BLaER1 treated with 17β-estradiol and CSF1 and Interleukin-3, amounts not matched to agents 10 nM and 100 nM (cell line): Measurements from ENCODE around the gene TSPAN17.
"Not testable (repeated sequence)": the region's sequence is repeated elsewhere in the genome, so short reads cannot be mapped to it uniquely, and the experiment has no call there.

ENCODE experiments used
- H3K27ac ChIP-seq, 11 experiments: shearing (Covaris generic); formaldehyde crosslinking; 2 replicates each; pipeline ENCODE4 v1.8.1; 2022
- H3K27me3 ChIP-seq, 11 experiments: shearing (Covaris generic); formaldehyde crosslinking; 2 replicates each; pipeline ENCODE4 v1.8.1; 2022
- H3K36me3 ChIP-seq, 11 experiments: shearing (Covaris generic); formaldehyde crosslinking; 2 replicates each; pipeline ENCODE4 v1.8.1; 2022
- H3K4me1 ChIP-seq, 10 experiments: shearing (Covaris generic); formaldehyde crosslinking; 2 replicates each; pipeline ENCODE4 v1.8.1; 2022
- H3K4me2 ChIP-seq, 11 experiments: shearing (Covaris generic); formaldehyde crosslinking; 2 replicates each; pipeline ENCODE4 v1.8.1; 2022
- H3K4me3 ChIP-seq, 10 experiments: shearing (Covaris generic); formaldehyde crosslinking; 2 replicates each; pipeline ENCODE4 v1.8.1; 2022
- H3K9ac ChIP-seq, 11 experiments: shearing (Covaris generic); formaldehyde crosslinking; 2 replicates each; pipeline ENCODE4 v1.8.1; 2022
- H3K9me3 ChIP-seq, 11 experiments: shearing (Covaris generic); formaldehyde crosslinking; replicated peaks in 1 of 11; 2 replicates each; pipeline ENCODE4 v1.8.1; 2022
- H4K20me1 ChIP-seq, 11 experiments: shearing (Covaris generic); formaldehyde crosslinking; 2 replicates each; pipeline ENCODE4 v1.8.1; 2022
- Cebpa-rat ChIP-seq, 11 experiments: shearing (Covaris generic); IDR thresholded peaks; 2 replicates each; pipeline ENCODE4 v1.8.1; 2022

Gene TSPAN17

GRCh38 chr5:176697934-176698538, 50.8 kb downstream of the TSPAN17 start:
- peaks cover 45 to 73% (median 60%) of the 10 kb centered on the region in 11 experiments for H3K27me3 ChIP-seq

GRCh38 chr5:176699446-176699845, 52.2 kb downstream of the TSPAN17 start:
- H3K9ac ChIP-seq, H3K27ac ChIP-seq, H3K4me1 ChIP-seq, H3K9me3 ChIP-seq, H3K36me3 ChIP-seq, H3K4me2 ChIP-seq, H3K4me3 ChIP-seq: not testable (repeated sequence)
- Histone ChIP-seq H4K20me1 (peaks cover 0 to 26% (median 0%) of the 10 kb centered on the region in 11 experiments; a peak in 5 of 22 replicates), H3K27me3 (peaks cover 32 to 59% (median 46%) of the 10 kb centered on the region in 11 experiments)

More at GRCh38 chr5:176697934-176698538, 50.8 kb downstream of the TSPAN17 start:
- no peak overlapping the region for H3K4me3 ChIP-seq
- H3K9me3 ChIP-seq, result no peaks in the 10 kb centered on the region
- H4K20me1 ChIP-seq, result peaks cover 0 to 30% (median 0%) of the 10 kb centered on the region in 11 experiments; a peak in 5 of 22 replicates
- no peak overlapping the region for H3K4me2 ChIP-seq
- H3K27ac ChIP-seq, result no peak overlapping the region
- H3K4me1 ChIP-seq, result peaks cover 0 to 3% (median 0%) of the 10 kb centered on the region in 10 experiments; a peak in 2 of 20 replicates
- no peaks in the 10 kb centered on the region for H3K36me3 ChIP-seq
- no peak for TF ChIP-seq Cebpa-rat (IDR thresholded peaks at IDR 0.05)
- H3K9ac ChIP-seq, result no peak overlapping the region

GRCh38 chr5:176700239-176700847, 53.1 kb downstream of the TSPAN17 start:
- Histone ChIP-seq H3K4me3 (no peak overlapping the region), H4K20me1 (peaks cover 0 to 26% (median 0%) of the 10 kb centered on the region in 11 experiments; a peak in 5 of 22 replicates), H3K27me3 (peaks cover 24 to 50% (median 39%) of the 10 kb centered on the region in 11 experiments), H3K4me2 (no peak overlapping the region), H3K9me3 (no peaks in the 10 kb centered on the region; a peak in 1 of 22 replicates), H3K4me1 (no peaks in the 10 kb centered on the region), H3K9ac (no peak overlapping the region), H3K27ac (no peak overlapping the region), H3K36me3 (no peaks in the 10 kb centered on the region)
- no peak for TF ChIP-seq Cebpa-rat (IDR thresholded peaks at IDR 0.05)

GRCh38 chr5:176702671-176703641, 55.7 kb downstream of the TSPAN17 start:
- H3K4me3 ChIP-seq, result no peak overlapping the region
- H3K4me1 ChIP-seq, result no peaks in the 10 kb centered on the region
- TF ChIP-seq Cebpa-rat (IDR thresholded peaks at IDR 0.05), result no peak
- H3K9ac ChIP-seq, result no peak overlapping the region
- H3K36me3 ChIP-seq, result no peaks in the 10 kb centered on the region
- H3K27me3 ChIP-seq, result peaks cover 11 to 24% (median 15%) of the 10 kb centered on the region in 11 experiments
- H4K20me1 ChIP-seq, result peaks cover 0 to 11% (median 0%) of the 10 kb centered on the region in 11 experiments; a peak in 3 of 22 replicates
- H3K9me3 ChIP-seq, result no peaks in the 10 kb centered on the region; a peak in 1 of 22 replicates
- H3K4me2 ChIP-seq, result no peak overlapping the region
- no peak overlapping the region for H3K27ac ChIP-seq

GRCh38 chr5:176703857-176704256, 56.6 kb downstream of the TSPAN17 start:
- Histone ChIP-seq H3K27me3 (peaks cover 2 to 15% (median 6%) of the 10 kb centered on the region in 11 experiments; a peak in 15 of 22 replicates), H3K36me3 (no peaks in the 10 kb centered on the region), H3K9me3 (no peaks in the 10 kb centered on the region; a peak in 1 of 22 replicates), H3K4me2 (no peak overlapping the region), H4K20me1 (peaks cover 0 to 11% (median 0%) of the 10 kb centered on the region in 11 experiments; a peak in 1 of 22 replicates), H3K4me3 (no peak overlapping the region), H3K27ac (no peak overlapping the region), H3K4me1 (no peaks in the 10 kb centered on the region), H3K9ac (no peak overlapping the region)
- no peak for TF ChIP-seq Cebpa-rat (IDR thresholded peaks at IDR 0.05)

GRCh38 chr5:176704355-176704754, 57.1 kb downstream of the TSPAN17 start:
- Histone ChIP-seq H4K20me1 (peaks cover 0 to 11% (median 0%) of the 10 kb centered on the region in 11 experiments; a peak in 1 of 22 replicates), H3K27ac (no peak overlapping the region)

GRCh38 chr5:176704817-176705216, 57.5 kb downstream of the TSPAN17 start:
- H3K27me3 ChIP-seq, result peaks cover 0 to 8% (median 0%) of the 10 kb centered on the region in 11 experiments; a peak in 5 of 22 replicates
- no peak for TF ChIP-seq Cebpa-rat (IDR thresholded peaks at IDR 0.05)

More at GRCh38 chr5:176704355-176704754, 57.1 kb downstream of the TSPAN17 start:
- H3K9me3 ChIP-seq, result no peaks in the 10 kb centered on the region; a peak in 1 of 22 replicates
- H3K4me1 ChIP-seq, result no peaks in the 10 kb centered on the region
- H3K36me3 ChIP-seq, result no peaks in the 10 kb centered on the region
- no peak overlapping the region for H3K4me2 ChIP-seq
- H3K9ac ChIP-seq, result no peak overlapping the region
- no peak overlapping the region for H3K4me3 ChIP-seq
- no peak for TF ChIP-seq Cebpa-rat (IDR thresholded peaks at IDR 0.05)
- peaks cover 0 to 10% (median under 1%) of the 10 kb centered on the region in 11 experiments; a peak in 8 of 22 replicates for H3K27me3 ChIP-seq

More at GRCh38 chr5:176704817-176705216, 57.5 kb downstream of the TSPAN17 start:
- no peaks in the 10 kb centered on the region for H3K36me3 ChIP-seq
- H4K20me1 ChIP-seq, result peaks cover 0 to 11% (median 0%) of the 10 kb centered on the region in 11 experiments; a peak in 1 of 22 replicates
- no peaks in the 10 kb centered on the region; a peak in 1 of 22 replicates for H3K9me3 ChIP-seq
- no peak overlapping the region for H3K27ac ChIP-seq
- H3K4me3 ChIP-seq, result no peak overlapping the region
- no peak overlapping the region for H3K4me2 ChIP-seq
- no peaks in the 10 kb centered on the region for H3K4me1 ChIP-seq
- no peak overlapping the region for H3K9ac ChIP-seq
